ENCODE data around the gene DEPDC5. TPM values are rescaled to one million over a fixed set of nuclear protein-coding genes. Genes with fewer than 3 reads are reported as not detected.

Gene DEPDC5
- total and polyA plus RNA-seq, 10 of the 15 experiments (the other 5 are each of a cell fraction or from before 2014, with no cell fraction given): 3.0 to 38.9 (median 22.8) TPM

DNA sequence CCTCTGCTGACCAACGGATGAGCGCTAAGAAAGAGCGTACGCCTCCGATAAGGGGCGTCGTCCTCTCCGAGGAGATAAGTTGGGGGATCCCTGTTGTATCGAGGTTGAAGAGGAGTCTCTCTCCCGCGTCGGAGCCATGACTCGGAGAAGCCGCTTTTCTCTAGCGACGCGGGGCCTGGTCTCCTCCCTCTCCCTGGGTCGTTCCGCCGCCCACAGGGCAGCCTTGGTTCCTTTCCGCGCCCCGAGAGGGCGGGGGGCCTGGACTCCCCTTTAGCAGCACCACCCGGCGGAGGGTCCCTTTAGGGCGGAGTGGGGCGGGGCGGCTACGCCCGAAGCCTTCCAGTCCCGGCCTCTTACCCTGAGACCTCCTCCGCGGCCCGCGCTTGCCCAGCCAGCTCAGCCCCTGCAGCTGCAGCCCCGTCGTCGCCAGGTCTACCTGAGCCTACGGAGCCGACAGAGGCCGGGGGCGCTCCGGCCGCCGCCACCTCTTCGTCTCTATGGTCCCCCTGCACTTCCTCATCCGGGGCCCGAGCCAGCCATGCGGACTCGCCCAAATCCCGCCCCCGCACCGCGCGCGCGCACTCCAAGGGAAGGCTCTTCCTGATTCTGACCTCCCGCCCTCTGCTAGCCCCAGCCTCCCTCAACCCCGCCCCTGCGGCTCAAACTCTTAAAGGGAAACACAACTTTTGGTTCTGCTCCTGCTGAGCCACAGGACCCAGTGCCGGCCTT is 4.0 kb upstream of the DEPDC5 start, which contains the start of gene PRR14L (continued):
- TF ChIP-seq, protein P1, sequence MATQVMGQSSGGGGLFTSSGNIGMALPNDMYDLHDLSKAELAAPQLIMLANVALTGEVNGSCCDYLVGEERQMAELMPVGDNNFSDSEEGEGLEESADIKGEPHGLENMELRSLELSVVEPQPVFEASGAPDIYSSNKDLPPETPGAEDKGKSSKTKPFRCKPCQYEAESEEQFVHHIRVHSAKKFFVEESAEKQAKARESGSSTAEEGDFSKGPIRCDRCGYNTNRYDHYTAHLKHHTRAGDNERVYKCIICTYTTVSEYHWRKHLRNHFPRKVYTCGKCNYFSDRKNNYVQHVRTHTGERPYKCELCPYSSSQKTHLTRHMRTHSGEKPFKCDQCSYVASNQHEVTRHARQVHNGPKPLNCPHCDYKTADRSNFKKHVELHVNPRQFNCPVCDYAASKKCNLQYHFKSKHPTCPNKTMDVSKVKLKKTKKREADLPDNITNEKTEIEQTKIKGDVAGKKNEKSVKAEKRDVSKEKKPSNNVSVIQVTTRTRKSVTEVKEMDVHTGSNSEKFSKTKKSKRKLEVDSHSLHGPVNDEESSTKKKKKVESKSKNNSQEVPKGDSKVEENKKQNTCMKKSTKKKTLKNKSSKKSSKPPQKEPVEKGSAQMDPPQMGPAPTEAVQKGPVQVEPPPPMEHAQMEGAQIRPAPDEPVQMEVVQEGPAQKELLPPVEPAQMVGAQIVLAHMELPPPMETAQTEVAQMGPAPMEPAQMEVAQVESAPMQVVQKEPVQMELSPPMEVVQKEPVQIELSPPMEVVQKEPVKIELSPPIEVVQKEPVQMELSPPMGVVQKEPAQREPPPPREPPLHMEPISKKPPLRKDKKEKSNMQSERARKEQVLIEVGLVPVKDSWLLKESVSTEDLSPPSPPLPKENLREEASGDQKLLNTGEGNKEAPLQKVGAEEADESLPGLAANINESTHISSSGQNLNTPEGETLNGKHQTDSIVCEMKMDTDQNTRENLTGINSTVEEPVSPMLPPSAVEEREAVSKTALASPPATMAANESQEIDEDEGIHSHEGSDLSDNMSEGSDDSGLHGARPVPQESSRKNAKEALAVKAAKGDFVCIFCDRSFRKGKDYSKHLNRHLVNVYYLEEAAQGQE (IDR thresholded peaks at IDR 0.05; ENCODE audit: low read depth, low read length): no peak
- peak; percentile 73 for TF ChIP-seq SP1 (IDR thresholded peaks at IDR 0.05; ENCODE audit: low read depth, low read length)
- TF ChIP-seq SIX5 (IDR thresholded peaks at IDR 0.05; ENCODE audit: low read depth, low read length, severe bottlenecking): peak; percentile 25
- TF ChIP-seq CREB1 (IDR thresholded peaks at IDR 0.05; ENCODE audit: low read depth): peak; percentile 57
- TF ChIP-seq SPI1 (IDR thresholded peaks at IDR 0.05; ENCODE audit: borderline replicate concordance, insufficient read depth, low read depth, low read length): peak; percentile 98
- peak; percentile 59; the same call in 1 of the 2 replicates for TF ChIP-seq ZNF207 (IDR thresholded peaks at IDR 0.05; ENCODE audit: borderline replicate concordance)
- TF ChIP-seq, protein P2, sequence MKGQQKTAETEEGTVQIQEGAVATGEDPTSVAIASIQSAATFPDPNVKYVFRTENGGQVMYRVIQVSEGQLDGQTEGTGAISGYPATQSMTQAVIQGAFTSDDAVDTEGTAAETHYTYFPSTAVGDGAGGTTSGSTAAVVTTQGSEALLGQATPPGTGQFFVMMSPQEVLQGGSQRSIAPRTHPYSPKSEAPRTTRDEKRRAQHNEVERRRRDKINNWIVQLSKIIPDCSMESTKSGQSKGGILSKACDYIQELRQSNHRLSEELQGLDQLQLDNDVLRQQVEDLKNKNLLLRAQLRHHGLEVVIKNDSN (IDR thresholded peaks at IDR 0.05; ENCODE audit: borderline replicate concordance, extremely low read length, insufficient read depth, low read depth, low read length): no peak
- TF ChIP-seq, protein P3, sequence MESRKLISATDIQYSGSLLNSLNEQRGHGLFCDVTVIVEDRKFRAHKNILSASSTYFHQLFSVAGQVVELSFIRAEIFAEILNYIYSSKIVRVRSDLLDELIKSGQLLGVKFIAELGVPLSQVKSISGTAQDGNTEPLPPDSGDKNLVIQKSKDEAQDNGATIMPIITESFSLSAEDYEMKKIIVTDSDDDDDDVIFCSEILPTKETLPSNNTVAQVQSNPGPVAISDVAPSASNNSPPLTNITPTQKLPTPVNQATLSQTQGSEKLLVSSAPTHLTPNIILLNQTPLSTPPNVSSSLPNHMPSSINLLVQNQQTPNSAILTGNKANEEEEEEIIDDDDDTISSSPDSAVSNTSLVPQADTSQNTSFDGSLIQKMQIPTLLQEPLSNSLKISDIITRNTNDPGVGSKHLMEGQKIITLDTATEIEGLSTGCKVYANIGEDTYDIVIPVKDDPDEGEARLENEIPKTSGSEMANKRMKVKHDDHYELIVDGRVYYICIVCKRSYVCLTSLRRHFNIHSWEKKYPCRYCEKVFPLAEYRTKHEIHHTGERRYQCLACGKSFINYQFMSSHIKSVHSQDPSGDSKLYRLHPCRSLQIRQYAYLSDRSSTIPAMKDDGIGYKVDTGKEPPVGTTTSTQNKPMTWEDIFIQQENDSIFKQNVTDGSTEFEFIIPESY (IDR thresholded peaks at IDR 0.05): no peak
- TF ChIP-seq SREBF2 (IDR thresholded peaks at IDR 0.05; ENCODE audit: low read length): no peak
- TF ChIP-seq TAF1 (IDR thresholded peaks at IDR 0.05; ENCODE audit: borderline replicate concordance, low read depth, low read length): peak; percentile 94
- TF ChIP-seq, protein P4, sequence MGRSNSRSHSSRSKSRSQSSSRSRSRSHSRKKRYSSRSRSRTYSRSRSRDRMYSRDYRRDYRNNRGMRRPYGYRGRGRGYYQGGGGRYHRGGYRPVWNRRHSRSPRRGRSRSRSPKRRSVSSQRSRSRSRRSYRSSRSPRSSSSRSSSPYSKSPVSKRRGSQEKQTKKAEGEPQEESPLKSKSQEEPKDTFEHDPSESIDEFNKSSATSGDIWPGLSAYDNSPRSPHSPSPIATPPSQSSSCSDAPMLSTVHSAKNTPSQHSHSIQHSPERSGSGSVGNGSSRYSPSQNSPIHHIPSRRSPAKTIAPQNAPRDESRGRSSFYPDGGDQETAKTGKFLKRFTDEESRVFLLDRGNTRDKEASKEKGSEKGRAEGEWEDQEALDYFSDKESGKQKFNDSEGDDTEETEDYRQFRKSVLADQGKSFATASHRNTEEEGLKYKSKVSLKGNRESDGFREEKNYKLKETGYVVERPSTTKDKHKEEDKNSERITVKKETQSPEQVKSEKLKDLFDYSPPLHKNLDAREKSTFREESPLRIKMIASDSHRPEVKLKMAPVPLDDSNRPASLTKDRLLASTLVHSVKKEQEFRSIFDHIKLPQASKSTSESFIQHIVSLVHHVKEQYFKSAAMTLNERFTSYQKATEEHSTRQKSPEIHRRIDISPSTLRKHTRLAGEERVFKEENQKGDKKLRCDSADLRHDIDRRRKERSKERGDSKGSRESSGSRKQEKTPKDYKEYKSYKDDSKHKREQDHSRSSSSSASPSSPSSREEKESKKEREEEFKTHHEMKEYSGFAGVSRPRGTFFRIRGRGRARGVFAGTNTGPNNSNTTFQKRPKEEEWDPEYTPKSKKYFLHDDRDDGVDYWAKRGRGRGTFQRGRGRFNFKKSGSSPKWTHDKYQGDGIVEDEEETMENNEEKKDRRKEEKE (IDR thresholded peaks at IDR 0.05): no peak
- TF ChIP-seq, protein P5, sequence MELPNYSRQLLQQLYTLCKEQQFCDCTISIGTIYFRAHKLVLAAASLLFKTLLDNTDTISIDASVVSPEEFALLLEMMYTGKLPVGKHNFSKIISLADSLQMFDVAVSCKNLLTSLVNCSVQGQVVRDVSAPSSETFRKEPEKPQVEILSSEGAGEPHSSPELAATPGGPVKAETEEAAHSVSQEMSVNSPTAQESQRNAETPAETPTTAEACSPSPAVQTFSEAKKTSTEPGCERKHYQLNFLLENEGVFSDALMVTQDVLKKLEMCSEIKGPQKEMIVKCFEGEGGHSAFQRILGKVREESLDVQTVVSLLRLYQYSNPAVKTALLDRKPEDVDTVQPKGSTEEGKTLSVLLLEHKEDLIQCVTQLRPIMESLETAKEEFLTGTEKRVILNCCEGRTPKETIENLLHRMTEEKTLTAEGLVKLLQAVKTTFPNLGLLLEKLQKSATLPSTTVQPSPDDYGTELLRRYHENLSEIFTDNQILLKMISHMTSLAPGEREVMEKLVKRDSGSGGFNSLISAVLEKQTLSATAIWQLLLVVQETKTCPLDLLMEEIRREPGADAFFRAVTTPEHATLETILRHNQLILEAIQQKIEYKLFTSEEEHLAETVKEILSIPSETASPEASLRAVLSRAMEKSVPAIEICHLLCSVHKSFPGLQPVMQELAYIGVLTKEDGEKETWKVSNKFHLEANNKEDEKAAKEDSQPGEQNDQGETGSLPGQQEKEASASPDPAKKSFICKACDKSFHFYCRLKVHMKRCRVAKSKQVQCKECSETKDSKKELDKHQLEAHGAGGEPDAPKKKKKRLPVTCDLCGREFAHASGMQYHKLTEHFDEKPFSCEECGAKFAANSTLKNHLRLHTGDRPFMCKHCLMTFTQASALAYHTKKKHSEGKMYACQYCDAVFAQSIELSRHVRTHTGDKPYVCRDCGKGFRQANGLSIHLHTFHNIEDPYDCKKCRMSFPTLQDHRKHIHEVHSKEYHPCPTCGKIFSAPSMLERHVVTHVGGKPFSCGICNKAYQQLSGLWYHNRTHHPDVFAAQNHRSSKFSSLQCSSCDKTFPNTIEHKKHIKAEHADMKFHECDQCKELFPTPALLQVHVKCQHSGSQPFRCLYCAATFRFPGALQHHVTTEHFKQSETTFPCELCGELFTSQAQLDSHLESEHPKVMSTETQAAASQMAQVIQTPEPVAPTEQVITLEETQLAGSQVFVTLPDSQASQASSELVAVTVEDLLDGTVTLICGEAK (IDR thresholded peaks at IDR 0.05; ENCODE audit: borderline replicate concordance): peak; percentile 75; the same call in 1 of the 2 replicates
- TF ChIP-seq ASH2L (IDR thresholded peaks at IDR 0.05; ENCODE audit: borderline replicate concordance, low read depth): no peak
- peak; percentile 94 for TF ChIP-seq POLR2AphosphoS5 (IDR thresholded peaks at IDR 0.05; ENCODE audit: low read length)
- TF ChIP-seq NR2C1 (IDR thresholded peaks at IDR 0.05): peak; percentile 86
